HG03571 (cell line): ENCODE data around the gene RRAGC.
"Not testable (repeated sequence)": the region's sequence is repeated elsewhere in the genome, so short reads cannot be mapped to it uniquely, and the experiment has no call there.

Experiments used
- ATAC-seq: cut with Tn5 transposase; IDR thresholded peaks from one replicate; pipeline ENCODE4 v1.9.1; 2021; ENCODE audit not compliant: unreplicated experiment

Gene RRAGC

DNA sequence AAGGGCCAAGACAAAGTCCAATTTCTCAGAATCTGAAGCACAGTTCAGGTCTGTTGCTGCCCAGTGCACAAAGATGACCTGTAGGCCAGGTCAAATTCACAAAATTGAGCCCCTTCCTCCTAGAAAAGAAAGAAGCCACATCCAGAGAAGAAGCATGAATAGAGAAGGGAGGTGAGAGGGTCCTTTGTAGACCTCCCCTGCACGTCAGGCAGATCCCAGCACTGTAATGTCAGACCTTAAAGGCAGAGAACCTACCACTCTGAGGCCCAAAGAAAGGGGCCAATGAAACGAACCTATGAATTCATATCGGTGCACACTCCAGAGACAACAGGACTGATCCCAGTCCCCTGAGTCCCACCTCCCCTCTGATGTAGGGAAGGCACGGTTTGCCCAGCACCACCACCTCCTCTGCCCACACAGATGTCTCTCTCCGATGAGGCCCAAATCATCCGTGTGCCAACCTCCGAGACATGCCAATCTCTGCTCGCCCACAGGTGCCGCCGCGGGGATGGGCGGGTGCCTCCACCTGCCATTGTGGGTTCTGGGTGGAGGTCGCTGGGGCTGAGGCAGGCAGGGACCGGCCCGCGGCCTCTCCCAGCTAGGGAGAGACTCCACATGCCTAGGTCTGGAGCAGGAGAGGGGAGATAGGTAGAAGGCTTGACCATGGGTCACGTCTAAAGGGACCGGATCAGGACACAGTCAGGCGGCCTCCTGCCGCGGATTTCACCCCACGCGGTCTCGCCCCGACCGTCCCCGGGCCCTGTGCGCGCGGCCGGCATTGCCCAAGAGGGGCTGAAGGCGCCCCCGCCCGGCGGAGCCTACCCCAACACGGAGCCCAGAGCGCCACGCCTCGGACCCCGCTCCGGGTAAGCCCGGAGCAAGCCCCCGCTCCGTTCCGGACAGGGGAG, 42.1 kb downstream of the RRAGC start:
- ATAC-seq, result no peak

DNA sequence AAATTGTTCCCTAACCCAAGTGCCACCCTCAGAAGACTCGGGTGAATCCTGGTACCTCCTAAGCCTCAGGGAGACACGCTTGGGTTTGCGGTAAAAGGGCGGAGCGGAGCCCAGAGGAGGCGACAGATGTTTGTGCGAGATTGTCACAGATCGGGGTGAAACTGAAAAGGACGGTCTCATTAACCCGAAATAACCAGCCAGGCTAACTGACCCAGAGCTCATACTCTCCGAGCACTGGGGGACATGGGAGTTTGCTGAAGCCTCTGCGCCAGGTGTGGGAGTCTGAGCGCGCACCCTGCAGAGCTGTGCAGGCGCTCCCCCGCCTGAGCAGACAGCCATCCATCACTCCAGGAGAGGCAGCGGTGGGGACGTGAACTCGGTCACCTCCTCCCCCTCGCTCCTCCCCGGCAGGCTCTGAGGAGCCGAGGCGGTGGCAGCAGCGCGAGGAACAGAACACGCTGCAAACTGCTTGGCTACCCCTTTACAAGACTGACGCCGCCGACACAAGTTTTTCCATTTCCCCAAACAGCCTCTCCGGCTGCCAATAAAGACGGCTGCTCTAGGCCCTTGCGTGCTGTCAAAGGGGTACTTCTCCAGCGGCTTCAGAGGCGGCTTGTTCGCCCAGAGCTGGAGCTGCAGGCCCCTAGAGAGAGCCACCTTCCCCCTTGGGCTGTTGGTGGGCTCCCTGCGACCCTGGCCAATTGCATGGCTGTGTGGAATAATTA, 43.5 kb downstream of the RRAGC start:
- peak; percentile 61 for ATAC-seq

DNA sequence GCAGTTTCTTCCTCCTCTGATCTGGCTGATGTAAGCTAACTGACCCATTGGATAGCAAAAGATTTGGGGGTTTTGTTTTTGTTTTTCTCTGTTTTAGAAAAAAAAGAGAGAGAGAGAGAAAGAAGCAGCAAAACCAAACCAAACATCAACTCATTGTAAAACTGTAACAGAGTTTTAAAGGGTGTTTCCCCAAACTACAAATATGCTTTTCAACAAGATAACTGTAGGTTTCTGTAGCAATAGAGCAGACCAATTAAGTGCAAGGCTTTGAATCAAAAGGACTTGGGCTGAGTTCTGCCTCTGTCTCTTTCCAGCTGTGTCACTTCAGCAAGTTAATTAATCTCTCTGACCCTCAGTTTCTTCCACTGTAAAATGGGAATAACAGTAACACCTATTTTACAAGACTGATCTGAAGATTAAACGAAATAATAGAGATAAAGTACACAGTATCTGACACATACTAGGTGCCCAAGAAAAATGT, 44.5 kb downstream of the RRAGC start:
- no peak for ATAC-seq

DNA sequence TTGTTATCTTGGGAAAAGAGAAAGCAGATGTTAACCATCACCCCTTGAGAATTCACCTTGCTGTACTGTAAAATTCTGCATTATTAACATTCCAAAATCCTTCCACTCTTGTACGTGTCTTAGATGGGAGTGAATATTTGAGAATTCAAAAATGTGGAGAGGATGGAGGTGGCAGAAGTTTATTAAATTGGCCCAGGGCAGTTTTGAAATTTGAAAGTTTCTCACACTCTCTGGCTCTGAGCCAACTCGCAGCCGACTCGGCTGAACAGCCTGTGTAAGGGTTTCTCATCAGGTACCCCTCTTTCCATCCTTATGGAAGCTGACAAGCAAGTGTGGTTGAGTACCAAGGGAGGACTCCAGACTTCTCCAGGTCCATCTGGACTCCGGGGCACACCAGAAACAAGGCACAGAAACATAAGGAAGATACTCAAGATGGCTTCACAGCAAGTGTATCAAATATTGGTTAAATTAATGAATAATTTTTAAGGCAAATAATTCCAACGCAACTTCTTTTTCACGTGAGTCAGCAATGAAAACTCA, 45.1 kb downstream of the RRAGC start:
- ATAC-seq, result no peak

DNA sequence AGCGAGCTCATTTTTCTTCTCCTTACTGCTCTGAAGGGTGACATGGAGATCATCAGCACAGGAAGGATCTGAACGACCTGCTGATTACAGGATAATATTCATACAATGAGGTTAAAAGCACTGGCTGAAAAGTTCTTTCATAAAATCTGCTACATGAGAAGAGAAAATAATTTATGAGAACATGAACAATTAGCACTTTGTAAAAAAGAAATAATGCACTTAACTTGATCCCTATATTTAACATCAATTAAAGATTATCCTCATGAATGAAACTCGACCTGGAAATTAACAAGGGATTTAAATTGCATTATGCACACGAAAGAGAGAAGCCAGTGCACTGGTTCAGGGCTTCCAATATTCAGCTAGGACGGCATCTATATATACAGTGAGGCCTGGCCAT, 46.6 kb downstream of the RRAGC start:
- ATAC-seq, result no peak

DNA sequence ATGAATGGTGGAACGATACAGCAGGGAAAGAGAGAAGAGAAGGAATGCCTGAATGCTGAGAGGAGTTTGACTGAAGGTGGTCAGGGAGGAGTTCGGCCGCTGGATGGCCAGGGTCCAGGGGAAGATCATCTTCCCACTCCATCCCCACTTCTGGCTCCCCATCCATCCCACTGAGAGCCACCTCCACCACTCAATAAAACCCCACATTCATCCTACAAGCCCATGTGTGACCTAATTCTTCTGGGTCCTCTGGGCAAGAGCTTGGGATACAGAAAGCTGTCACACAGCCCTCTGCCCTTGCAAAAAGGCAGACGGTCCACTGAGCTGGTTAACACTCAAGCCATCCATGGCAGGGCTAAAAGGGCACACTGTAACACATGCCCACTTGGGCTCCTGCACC, 48.1 kb downstream of the RRAGC start:
- not testable (repeated sequence) for ATAC-seq

DNA sequence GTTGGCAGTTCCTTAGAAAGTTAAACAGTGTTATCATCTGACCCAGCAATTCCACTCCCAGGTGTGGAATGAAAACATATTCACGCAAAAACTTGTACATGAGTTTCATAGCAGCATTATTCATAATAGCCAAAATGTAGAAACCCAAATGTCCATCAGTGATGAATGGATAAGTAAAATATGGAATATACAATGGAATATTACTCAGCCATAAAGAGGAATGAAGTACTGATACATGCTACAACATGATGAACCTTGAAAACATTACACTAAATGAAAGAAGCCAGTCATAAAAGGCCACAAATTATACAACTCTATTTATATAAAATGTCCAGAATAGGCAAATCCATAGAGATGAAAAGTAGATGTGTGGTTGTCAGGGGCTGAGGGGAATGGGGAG, 53.5 kb downstream of the RRAGC start:
- ATAC-seq, result no peak

DNA sequence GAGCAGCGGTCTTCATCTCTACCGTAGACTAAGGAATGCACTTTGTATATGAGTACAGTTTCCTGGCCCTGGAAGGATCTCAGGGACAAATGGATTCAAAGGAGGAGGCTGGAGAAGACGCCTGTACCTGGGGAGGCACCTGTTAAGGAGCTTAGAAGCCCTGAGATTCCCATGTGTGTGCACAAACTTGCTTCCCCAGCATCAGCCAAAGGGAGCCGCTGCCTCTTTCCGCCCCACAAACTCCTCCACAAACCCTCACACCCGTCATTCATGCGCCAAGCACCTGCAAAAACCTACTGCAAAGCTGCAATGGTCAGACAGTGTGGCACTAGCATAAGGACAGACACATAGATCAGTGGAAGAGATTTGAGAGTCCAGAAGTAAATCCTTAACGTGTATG, 54.5 kb downstream of the RRAGC start:
- ATAC-seq, result no peak

DNA sequence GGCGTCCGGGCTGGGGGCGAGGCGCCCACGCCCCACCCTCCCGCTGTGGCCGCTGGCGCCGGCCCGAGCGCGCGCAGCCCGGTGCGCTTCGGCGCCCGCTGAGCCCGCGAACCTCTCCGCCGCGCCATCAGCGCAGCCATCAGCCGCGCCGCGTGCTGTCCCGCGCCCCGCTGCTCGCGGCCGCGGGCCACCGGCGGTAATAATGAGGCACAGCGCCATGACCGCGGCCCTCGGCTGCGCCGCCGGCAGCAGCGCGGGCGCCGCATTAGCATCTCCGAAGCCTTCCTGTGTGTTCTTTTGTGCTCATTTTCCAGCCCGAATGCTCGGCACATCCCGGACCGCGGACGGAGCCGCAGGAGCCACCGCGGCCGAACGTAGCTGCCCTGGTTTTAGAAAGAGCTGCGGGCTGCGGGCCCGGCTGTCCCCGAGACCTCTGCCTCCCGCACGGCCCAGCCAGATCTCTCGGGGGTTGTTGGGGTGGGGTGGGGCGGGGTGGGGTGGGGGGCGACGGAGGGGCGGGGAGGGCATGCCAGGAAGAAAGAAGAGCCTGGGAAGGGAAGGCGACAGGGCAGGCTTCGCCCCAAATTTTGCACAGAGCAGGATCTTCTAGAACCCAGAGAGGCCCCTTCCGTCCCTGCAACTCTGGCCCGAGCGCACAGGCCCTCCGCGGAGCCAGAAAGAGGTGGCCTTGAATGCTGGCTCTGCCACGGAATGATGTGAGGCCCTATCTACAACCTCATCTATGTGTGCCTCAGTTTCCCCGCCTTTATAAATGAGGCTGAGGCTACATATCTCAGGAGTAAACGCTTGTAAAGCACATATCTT, 55.3 kb downstream of the RRAGC start:
- no peak for ATAC-seq

DNA sequence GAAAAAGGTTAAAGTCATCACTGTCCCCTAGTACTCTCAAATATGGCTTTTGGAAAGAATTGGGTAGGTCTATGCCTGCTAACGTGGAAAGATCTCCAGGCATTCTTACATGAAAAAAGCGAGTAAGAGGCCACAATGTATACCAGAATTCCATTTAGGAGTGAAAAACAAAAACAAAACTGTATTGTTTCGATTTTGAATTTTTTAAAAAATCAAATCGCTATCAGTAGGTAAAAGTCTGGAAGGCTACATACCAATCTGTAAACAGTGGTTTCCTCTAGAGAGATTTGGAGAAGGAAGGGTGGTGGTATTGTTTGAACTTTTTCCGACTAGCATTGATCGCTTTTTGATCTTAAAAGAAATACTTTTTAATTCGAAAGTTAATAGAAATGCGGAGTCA, 55.9 kb downstream of the RRAGC start:
- ATAC-seq, result no peak

DNA sequence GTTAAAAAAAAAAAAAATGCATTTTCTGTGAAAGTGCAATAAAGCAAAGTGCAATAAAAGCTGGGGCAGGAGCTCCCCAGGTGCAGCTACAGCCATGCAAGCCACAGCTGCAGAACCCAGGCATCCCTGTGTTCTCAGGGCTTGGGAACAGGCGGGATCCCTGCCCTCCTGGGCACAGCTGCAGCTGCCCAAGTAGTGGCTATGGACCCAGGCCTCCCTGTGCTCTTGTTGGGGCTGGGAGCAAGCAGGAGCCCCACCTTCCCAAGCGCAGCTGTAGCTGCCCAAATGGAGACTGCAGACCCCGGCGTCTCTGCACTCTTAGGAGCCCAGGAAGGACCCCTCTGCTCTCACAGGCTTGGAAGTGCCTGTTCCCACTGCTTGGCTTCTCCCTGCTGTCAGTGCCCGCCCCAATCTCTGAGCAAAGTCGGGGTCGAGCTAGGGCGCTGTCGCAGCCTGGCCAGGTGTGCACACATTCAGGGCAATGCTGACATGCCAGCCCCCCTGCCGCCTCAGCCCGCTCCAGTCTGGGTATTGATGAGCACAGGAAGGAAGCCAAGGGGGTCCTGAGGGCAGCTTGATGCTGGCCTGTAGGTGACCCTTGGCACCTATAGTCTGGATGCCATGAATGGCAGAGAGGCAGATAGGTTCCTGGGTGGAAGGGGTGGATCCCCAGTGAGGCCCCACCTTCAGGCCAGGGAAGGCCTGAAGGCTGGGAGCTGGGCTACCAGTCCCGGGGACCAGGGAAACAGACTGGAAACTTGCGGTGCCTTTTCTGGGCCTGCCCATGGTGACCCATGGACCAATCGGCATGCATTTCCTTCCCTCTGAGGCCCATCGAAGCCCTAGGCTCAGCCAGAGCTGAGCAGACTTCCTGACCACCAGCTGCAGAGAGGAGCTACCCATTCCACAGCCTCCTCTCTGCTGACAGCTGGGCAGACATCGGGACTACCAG, 58.6 kb downstream of the RRAGC start:
- ATAC-seq, result no peak

DNA sequence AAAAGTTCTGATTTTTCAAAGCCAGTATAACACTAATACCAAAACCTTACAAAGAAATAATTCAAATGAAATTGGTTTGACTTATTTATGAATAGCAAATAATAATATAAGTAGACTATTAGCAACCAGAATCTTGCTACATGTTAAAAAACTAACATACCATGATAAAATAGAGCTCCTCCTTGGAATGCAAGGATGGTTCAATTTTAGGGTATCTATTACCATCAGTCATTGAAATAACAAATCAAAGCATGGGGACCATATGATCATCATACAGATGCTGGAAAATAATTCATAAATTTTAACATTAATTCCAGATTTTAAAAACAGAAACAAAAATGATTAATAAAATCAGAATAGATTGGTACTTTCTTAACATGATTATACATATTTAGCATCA, 66.3 kb downstream of the RRAGC start:
- no peak for ATAC-seq

DNA sequence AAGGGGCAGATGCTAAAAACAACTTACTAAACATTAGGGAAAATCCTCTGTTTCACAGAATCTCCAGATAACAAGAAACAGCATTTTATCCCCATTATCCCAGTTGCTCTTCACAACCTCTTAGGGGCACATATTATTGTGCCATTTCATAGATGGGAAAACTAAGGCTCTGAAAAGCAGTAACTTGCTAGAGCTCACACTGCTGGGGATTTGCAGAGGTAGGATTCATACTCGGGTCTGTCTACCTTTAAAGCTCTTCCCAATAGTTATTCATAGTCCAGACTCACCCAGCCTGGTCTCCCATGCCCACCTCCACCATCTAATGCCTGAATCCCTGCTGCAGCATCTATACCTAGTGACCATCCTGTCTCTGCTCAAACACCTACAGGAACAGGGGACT, 67.7 kb downstream of the RRAGC start:
- no peak for ATAC-seq

DNA sequence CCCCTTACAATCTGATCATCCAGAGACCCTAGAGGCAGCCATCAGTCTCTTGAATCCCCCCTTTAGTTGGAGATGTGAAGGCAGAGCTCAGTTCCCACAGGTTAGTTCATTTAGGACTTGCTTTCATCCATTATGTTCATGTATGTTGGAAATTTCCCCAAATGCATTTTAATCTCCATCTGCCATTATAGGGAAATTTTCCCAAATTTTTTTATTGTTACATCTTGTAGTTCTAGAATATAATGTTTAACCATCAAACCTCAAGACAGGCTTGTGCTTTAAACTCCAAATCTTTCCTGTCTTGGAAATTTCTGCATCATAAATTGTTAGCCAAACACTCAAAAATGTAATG, 68.4 kb downstream of the RRAGC start:
- ATAC-seq, result no peak

DNA sequence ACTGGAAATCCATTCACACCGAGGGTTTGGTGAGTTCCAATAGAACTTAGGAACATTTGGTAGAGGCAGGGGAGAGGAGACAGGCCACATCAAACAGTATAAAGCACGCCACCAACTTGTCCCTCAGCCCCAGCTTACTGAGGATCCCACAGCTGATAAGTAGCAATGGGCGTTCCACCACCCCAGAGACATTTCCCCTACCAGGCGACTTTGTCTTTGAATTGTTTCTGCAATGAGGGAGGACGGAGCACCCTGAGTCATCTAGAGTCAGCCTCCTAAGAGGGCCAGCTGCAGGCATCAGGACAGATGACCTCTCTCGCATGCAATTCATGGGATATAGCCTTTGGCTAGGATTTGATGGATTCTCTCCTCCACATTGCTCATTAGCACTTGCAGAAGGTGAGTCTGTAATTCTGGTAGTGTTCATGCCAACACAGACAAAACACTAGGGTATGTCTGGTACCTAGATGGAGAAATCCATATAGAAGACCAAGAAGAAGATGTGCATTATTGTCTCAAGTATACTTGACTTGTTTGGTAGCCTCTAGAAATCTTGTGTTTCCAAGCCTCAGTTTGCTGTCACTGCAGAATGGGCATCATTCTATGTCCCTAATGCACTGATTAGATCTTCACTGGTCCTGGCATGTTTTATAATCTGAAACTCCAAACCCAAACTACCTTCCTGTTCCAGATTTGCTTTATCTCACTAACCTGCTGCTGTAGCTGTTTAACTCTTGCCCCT, 69.0 kb downstream of the RRAGC start:
- no peak for ATAC-seq

DNA sequence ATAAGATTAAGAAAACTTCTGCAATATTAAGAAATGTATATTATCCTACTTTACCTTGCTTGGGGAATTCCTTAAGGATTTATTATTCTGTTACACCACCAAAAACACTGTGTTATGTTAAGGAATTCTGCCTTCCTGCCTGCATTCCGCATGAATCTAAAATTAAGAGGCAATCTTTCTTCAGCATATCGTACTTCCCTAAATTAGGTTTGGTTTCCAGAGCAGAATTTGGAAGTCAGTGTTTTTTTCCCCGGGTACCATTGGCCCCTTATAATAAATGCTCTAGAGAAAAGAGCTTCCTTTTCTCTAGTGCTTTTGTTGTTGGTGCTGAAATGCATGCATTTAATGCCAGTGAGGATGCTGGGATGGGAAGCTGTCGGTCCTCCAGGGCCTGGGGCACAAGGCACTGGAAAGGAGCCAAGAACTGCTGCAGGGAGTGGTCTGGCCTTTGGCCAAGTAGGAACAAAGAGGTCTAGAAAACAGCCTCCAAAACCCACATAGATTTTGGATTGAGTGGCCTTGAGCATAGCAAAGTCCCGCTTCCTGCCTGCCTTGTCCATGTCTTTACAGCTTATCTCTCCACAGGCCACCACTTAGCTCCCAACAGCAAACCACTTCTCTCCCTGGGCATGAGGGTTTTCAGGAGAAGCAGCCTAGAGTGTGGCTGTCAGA, 69.9 kb downstream of the RRAGC start:
- no peak for ATAC-seq

DNA sequence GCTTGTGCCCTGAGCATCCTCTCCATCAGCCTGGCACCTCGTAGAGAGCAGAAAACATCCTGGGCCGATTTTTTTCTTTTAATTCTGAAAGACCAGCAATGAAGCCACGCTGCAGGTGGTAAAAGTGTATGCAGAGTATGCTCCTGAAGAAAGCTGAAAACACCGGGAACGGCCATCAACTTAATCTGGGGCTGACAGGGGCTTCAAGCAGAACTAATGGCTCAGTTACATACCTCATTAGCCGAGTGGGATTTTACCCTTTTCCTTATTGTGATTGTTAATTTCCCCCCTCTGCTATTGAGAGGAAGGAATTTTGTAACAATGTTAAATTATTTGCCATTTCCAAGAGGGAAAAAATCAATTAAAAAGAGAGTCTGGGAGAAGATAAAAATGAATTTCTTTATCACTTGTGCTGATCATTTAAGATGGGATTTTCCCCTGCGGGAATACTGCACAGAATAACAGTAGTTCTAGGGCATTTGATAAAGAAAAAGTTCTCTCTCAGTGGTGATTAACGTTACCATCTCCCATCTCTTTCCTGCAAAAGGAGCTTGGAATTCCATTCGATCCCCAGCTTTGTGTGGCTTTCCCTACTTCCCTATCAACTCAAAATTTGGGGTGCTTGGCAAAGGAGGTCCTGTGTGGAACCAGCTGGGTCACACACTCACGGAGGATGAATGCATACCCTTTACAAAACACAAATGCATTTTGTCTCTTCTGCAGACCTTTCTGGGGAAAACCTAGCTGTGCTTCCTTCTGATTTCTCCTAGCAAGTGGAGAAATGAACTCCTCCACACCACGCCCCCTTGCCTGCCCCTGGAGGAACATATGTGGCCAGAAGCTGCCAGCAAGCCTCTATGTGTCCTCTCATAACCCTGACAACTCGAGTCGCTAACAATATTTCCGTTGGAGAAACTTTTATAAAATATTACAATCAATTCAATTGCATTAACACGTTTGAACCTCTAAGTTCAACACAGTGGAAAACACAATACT, 70.9 kb downstream of the RRAGC start:
- no peak for ATAC-seq
